SW 1271 (cell line): ENCODE measurements around the gene GNAT3.

Source experiments
- DNase-seq, 2 experiments: peaks; one replicate each; lab custom pipeline; 2025; lab: John Stamatoyannopoulos, UW

Gene GNAT3

GRCh38 chr7:80500325-80500724, 11.5 kb downstream of the GNAT3 start:
- no peak for DNase-seq

- peak; percentile 15 to 77 for DNase-seq
Measured at GRCh38 chr7:80499350-80499953, 12.4 kb downstream of the GNAT3 start.

GRCh38 chr7:80498481-80499349, 13.1 kb downstream of the GNAT3 start:
- DNase-seq, result no peak

GRCh38 chr7:80496586-80496985, 15.3 kb downstream of the GNAT3 start:
- DNase-seq, result no peak

- DNase-seq, result no peak
Measured at GRCh38 chr7:80493121-80493849, 18.6 kb downstream of the GNAT3 start.

GRCh38 chr7:80491462-80491861, 20.4 kb downstream of the GNAT3 start:
- DNase-seq, result no peak

- DNase-seq, result no peak
Measured at GRCh38 chr7:80488851-80489370, 23.0 kb downstream of the GNAT3 start.

GRCh38 chr7:80488406-80488805, 23.5 kb downstream of the GNAT3 start:
- no peak for DNase-seq

GRCh38 chr7:80485721-80486120, 26.1 kb downstream of the GNAT3 start:
- no peak for DNase-seq

GRCh38 chr7:80482950-80483349, 28.9 kb downstream of the GNAT3 start:
- no peak for DNase-seq

GRCh38 chr7:80481196-80481884, 30.5 kb downstream of the GNAT3 start:
- peak in 1 of 2 experiments; percentile 14 for DNase-seq

- DNase-seq, result no peak
Measured at GRCh38 chr7:80480566-80480965, 31.3 kb downstream of the GNAT3 start.

- DNase-seq, result no peak
Measured at GRCh38 chr7:80478683-80479082, 33.2 kb downstream of the GNAT3 start.

GRCh38 chr7:80476035-80476434, 35.8 kb downstream of the GNAT3 start:
- DNase-seq, result no peak

- no peak for DNase-seq
Measured at GRCh38 chr7:80475383-80475782, 36.5 kb downstream of the GNAT3 start.

- no peak for DNase-seq
Measured at GRCh38 chr7:80473751-80474150, 38.1 kb downstream of the GNAT3 start.

- DNase-seq, result no peak
Measured at GRCh38 chr7:80472491-80473200, 39.2 kb downstream of the GNAT3 start.

- DNase-seq, result no peak
Measured at GRCh38 chr7:80468931-80469714, 42.7 kb downstream of the GNAT3 start.

- DNase-seq, result no peak
Measured at GRCh38 chr7:80467069-80467468, 44.8 kb downstream of the GNAT3 start.

GRCh38 chr7:80466636-80467035, 45.2 kb downstream of the GNAT3 start:
- no peak for DNase-seq

GRCh38 chr7:80464211-80464610, 47.7 kb downstream of the GNAT3 start:
- no peak for DNase-seq
